K562 (cell line): ENCODE data around the gene PPL. TPM values are rescaled to one million over a fixed set of nuclear protein-coding genes. Genes with fewer than 3 reads are reported as not detected.

Experiments
- ATF7 ChIP-seq: fragments of 450-650 bp; IDR thresholded peaks from 2 replicates; pipeline ENCODE4 v1.7.1; 2014; ENCODE audit warnings: mild to moderate bottlenecking, moderate library complexity
- CBX8 ChIP-seq: fragments of 200-600 bp; sonication (generic); IDR thresholded peaks from 2 replicates; pipeline ENCODE4 v1.6.1; 2012; ENCODE audit warnings: borderline replicate concordance, mixed run types, low read depth, mild to moderate bottlenecking, moderate library complexity, mixed read lengths, low read length, control low read depth, inconsistent platforms; ENCODE audit not compliant: poor library complexity, severe bottlenecking; ENCODE audit errors: extremely low read depth
- DMBX1 ChIP-seq: fragments of 250-450 bp; sonication (Bioruptor Pico); IDR thresholded peaks from 2 replicates; pipeline ENCODE4 v1.8.0; 2022; ENCODE audit warnings: inconsistent platforms, mild to moderate bottlenecking, moderate library complexity, borderline replicate concordance
- EHMT2 ChIP-seq: fragments of 450-650 bp; IDR thresholded peaks from 2 replicates; pipeline ENCODE4 v1.6.1; 2018; ENCODE audit warnings: antibody characterized with exemption
- HDAC1 ChIP-seq, 2 experiments: fragments of 450-650 bp; IDR thresholded peaks; 2 replicates each; pipeline ENCODE4 v1.6.1; 2016 to 2017; ENCODE audit warnings: inconsistent platforms in 1 of 2, mild to moderate bottlenecking in 1 of 2, moderate library complexity in 1 of 2
- ILK ChIP-seq: fragments of 450-650 bp; IDR thresholded peaks from 2 replicates; pipeline ENCODE4 v1.6.1; 2016; ENCODE audit warnings: missing genetic modification characterization, low read depth, mild to moderate bottlenecking, missing compliant biosample characterization, moderate library complexity, borderline replicate concordance
- KLF16 ChIP-seq: IDR thresholded peaks from 2 replicates; pipeline ENCODE4 v1.6.1; 2016; ENCODE audit warnings: antibody characterized with exemption
- MEIS2 ChIP-seq: fragments of 450-650 bp; IDR thresholded peaks from 2 replicates; pipeline ENCODE4 v1.6.1; 2014; ENCODE audit warnings: mild to moderate bottlenecking; ENCODE audit not compliant: partially characterized antibody
- MITF ChIP-seq: IDR thresholded peaks from 2 replicates; pipeline ENCODE4 v1.6.1; 2014; ENCODE audit warnings: antibody characterized with exemption
- NFIC ChIP-seq: fragments of 450-650 bp; IDR thresholded peaks from 2 replicates; pipeline ENCODE4 v1.6.1; 2017; ENCODE audit warnings: mild to moderate bottlenecking, inconsistent platforms
- SMARCA5 ChIP-seq: fragments of 450-650 bp; IDR thresholded peaks from 2 replicates; pipeline ENCODE4 v1.6.1; 2016
- ZBTB33 ChIP-seq: sonication (generic); formaldehyde crosslinking; IDR thresholded peaks from 2 replicates; pipeline ENCODE4 v1.8.1; 2023; ENCODE audit warnings: mild to moderate bottlenecking, missing genetic modification reagents
- ZNF23 ChIP-seq: fragments of 250-450 bp; sonication (Bioruptor Pico); IDR thresholded peaks from 2 replicates; pipeline ENCODE4 v1.4.0; 2020; ENCODE audit warnings: mild to moderate bottlenecking
- ZNF780A ChIP-seq: fragments of 250-450 bp; sonication (Bioruptor Pico); IDR thresholded peaks from 2 replicates; pipeline ENCODE4 v1.5.0; 2021; ENCODE audit warnings: mild to moderate bottlenecking
- ZNF79 ChIP-seq: fragments of 250-450 bp; sonication (Bioruptor Pico); IDR thresholded peaks from 2 replicates; pipeline ENCODE4 v1.4.0; 2020; ENCODE audit warnings: low read depth, mild to moderate bottlenecking, moderate library complexity
- polyA plus RNA-seq, 8 experiments: library from polyadenylated mRNA; depleted of rRNA in 4 of 8; stranded (reverse) in 5 of 8; unstranded in 3 of 8; fragments of >200 nt; fragmentation: Nextera tagmentation in 2 of 8; fragmentation: Illumina TruSeq in 1 of 8; extraction: Ambion mirVana in 2 of 8; extraction: Trizol in 1 of 8; gene quantifications; 2 replicates each; pipeline versions ENCODE4 v1.2.1 to v1.2.3, GENCODE V29; 2011 to 2014; ENCODE audit warnings: inconsistent platforms in 1 of 8, missing spikeins in 1 of 8
- total RNA-seq, 7 experiments: library from RNA; depleted of rRNA in 6 of 7; stranded (reverse); fragments of >200 nt in 6 of 7; fragmentation: Illumina TruSeq in 2 of 7; extraction: Trizol in 2 of 7; gene quantifications; 2 replicates each; pipeline versions ENCODE4 v1.2.1 to v1.2.3, GENCODE V29; 2011 to 2021; ENCODE audit warnings: low replicate concordance in 1 of 7
- TF ChIP-seq, protein P1 (sequence below): fragments of 450-650 bp; IDR thresholded peaks from 2 replicates; pipeline ENCODE4 v1.6.1; 2014; ENCODE audit warnings: low read depth, mild to moderate bottlenecking, moderate library complexity, borderline replicate concordance
- TF ChIP-seq, protein P2 (sequence below): fragments of 250-450 bp; sonication (Bioruptor Pico); IDR thresholded peaks from 2 replicates; pipeline ENCODE4 v1.4.0; 2020

The PPL gene
- total and polyA plus RNA-seq, 9 of the 15 experiments (the other 6 are each of a cell fraction or from before 2014, with no cell fraction given), result 0.01 to 0.15 (median 0.07) TPM; not detected in 3

DNA sequence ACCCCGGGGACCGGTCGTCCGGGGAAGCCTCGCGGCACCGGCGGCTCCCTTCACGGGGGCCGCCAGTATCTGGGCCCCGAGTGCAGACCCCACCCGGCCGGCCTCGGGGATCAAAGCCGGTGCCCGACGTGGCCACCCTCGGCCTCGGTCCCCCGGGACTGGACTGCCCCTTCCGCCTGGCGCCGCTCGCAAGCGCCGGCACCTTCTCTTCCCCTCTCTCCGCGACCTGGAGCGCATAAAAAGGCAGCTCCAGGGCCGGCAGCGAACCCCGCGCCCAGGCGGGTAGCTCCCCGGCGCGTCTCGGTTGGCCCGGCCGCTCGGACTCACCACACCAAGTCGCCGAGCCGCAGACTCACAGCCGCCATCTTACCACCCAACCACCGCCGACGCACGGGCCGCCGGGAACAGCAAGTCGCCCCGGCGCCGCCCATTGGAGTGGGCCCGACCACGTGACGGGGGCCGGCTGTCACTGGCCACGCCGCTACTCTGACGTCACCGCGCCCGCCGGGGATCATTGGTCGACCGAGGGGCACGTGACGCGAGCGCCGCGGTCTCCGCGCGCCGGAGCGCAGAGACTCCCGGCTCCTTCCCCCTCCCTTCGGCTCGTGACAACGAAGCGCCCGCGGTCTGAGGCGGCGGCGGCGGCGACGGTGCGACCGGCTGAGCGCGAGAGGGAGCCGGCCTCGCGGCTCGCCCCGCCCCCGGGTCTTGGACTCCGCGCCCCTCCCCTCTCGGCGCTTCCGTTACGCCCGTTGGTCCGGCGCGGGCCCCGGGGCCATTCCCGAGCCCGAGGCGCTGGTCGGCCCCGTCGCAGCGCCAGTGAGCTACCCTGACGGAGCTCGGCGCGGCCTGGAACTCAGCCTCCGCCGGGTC is 89.8 kb downstream of the PPL start, which contains the start of the genes GLYR1 and UBN1 (continued):
- TF ChIP-seq, protein P1, sequence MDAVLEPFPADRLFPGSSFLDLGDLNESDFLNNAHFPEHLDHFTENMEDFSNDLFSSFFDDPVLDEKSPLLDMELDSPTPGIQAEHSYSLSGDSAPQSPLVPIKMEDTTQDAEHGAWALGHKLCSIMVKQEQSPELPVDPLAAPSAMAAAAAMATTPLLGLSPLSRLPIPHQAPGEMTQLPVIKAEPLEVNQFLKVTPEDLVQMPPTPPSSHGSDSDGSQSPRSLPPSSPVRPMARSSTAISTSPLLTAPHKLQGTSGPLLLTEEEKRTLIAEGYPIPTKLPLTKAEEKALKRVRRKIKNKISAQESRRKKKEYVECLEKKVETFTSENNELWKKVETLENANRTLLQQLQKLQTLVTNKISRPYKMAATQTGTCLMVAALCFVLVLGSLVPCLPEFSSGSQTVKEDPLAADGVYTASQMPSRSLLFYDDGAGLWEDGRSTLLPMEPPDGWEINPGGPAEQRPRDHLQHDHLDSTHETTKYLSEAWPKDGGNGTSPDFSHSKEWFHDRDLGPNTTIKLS, result peak; percentile 74; the same call in 1 of the 2 replicates
- peak; percentile 98 for TF ChIP-seq ATF7
- no peak for TF ChIP-seq ZNF79 (CRISPR knock-in tag)
- TF ChIP-seq MEIS2, result peak; percentile 55
- peak in 1 of 2 experiments; percentile 75; a peak in 2 of 4 replicates for TF ChIP-seq HDAC1 (IDR thresholded peaks at IDR 0.05)
- TF ChIP-seq MITF, result peak; percentile 82
- TF ChIP-seq ILK (tag), result no peak
- TF ChIP-seq SMARCA5, result no peak
- no peak for TF ChIP-seq DMBX1 (CRISPR knock-in tag)
- TF ChIP-seq, protein P2, sequence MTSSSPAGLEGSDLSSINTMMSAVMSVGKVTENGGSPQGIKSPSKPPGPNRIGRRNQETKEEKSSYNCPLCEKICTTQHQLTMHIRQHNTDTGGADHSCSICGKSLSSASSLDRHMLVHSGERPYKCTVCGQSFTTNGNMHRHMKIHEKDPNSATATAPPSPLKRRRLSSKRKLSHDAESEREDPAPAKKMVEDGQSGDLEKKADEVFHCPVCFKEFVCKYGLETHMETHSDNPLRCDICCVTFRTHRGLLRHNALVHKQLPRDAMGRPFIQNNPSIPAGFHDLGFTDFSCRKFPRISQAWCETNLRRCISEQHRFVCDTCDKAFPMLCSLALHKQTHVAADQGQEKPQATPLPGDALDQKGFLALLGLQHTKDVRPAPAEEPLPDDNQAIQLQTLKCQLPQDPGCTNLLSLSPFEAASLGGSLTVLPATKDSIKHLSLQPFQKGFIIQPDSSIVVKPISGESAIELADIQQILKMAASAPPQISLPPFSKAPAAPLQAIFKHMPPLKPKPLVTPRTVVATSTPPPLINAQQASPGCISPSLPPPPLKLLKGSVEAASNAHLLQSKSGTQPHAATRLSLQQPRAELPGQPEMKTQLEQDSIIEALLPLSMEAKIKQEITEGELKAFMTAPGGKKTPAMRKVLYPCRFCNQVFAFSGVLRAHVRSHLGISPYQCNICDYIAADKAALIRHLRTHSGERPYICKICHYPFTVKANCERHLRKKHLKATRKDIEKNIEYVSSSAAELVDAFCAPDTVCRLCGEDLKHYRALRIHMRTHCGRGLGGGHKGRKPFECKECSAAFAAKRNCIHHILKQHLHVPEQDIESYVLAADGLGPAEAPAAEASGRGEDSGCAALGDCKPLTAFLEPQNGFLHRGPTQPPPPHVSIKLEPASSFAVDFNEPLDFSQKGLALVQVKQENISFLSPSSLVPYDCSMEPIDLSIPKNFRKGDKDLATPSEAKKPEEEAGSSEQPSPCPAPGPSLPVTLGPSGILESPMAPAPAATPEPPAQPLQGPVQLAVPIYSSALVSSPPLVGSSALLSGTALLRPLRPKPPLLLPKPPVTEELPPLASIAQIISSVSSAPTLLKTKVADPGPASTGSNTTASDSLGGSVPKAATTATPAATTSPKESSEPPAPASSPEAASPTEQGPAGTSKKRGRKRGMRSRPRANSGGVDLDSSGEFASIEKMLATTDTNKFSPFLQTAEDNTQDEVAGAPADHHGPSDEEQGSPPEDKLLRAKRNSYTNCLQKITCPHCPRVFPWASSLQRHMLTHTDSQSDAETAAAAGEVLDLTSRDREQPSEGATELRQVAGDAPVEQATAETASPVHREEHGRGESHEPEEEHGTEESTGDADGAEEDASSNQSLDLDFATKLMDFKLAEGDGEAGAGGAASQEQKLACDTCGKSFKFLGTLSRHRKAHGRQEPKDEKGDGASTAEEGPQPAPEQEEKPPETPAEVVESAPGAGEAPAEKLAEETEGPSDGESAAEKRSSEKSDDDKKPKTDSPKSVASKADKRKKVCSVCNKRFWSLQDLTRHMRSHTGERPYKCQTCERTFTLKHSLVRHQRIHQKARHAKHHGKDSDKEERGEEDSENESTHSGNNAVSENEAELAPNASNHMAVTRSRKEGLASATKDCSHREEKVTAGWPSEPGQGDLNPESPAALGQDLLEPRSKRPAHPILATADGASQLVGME, result no peak
- no peak for TF ChIP-seq KLF16
- no peak for TF ChIP-seq ZNF780A (CRISPR knock-in tag)
- TF ChIP-seq ZNF23 (CRISPR knock-in tag), result no peak
- TF ChIP-seq NFIC, result no peak
- no peak for TF ChIP-seq EHMT2
- no peak for TF ChIP-seq ZBTB33 (CRISPR knock-in tag)
- TF ChIP-seq CBX8, result no peak
